Esophagus squamous epithelium (tissue), 5 donors: ENCODE measurements around the gene EGR4. TPM values are rescaled to one million over a fixed set of nuclear protein-coding genes. Genes with fewer than 3 reads are reported as not detected.

Experiments used
- DNase-seq: peaks from one replicate; lab custom pipeline; 2025; lab: John Stamatoyannopoulos, UW
- H3K27ac ChIP-seq, 4 donors: fragments of 200-600 bp; sonication (generic); one replicate each; pipeline ENCODE4 v1.5.1; 2016 to 2019; ENCODE audit warnings: mild to moderate bottlenecking in 1 of 4
- H3K27me3 ChIP-seq, 4 donors: fragments of 200-600 bp; sonication (generic); 1 replicate in 3 of 4; 2 replicates in 1 of 4; pipeline versions ENCODE4 v1.5.1 to v1.6.0; 2017 to 2021; ENCODE audit warnings: antibody characterized with exemption in 1 of 4
- H3K36me3 ChIP-seq, 3 donors: fragments of 200-600 bp; sonication (generic); one replicate each; pipeline ENCODE4 v1.5.1; 2016 to 2019
- H3K4me1 ChIP-seq, 3 donors: fragments of 200-600 bp; sonication (generic); one replicate each; pipeline ENCODE4 v1.5.1; 2017 to 2019
- H3K4me3 ChIP-seq, 4 donors: fragments of 200-600 bp; sonication (generic); 1 replicate in 3 of 4; 2 replicates in 1 of 4; pipeline ENCODE4 v1.5.1; 2016 to 2019; ENCODE audit warnings: mild to moderate bottlenecking in 2 of 4, moderate library complexity in 1 of 4
- H3K9me3 ChIP-seq, 3 donors: fragments of 200-600 bp; sonication (generic); one replicate each; pipeline ENCODE4 v1.5.1; 2016 to 2019
- CTCF ChIP-seq, 6 experiments: fragments of 450-650 bp in 4 of 6; fragments of 200-600 bp in 2 of 6; sonication (generic) in 2 of 6; IDR thresholded peaks; one replicate each; pipeline ENCODE4 v1.5.1; 2016 to 2019; ENCODE audit warnings: antibody characterized with exemption in 6 of 6, mild to moderate bottlenecking in 4 of 6, moderate library complexity in 4 of 6
- POLR2A ChIP-seq, 4 donors: fragments of 450-650 bp; IDR thresholded peaks; one replicate each; pipeline ENCODE4 v1.6.1; 2017; ENCODE audit warnings: antibody characterized with exemption in 4 of 4, mild to moderate bottlenecking in 4 of 4, moderate library complexity in 3 of 4
- WGBS, 2 donors: methylation state at CpG; one replicate each; pipeline ENCODE4 v1.1.5; 2018; 5-methylcytosine and 5-hydroxymethylcytosine counted together
- intact Hi-C: fragments of 100-400 bp; cut with DNase I; formaldehyde crosslinking; loops from one replicate; pipeline ENCODE4 v1.15.0; 2022
- total RNA-seq, 4 donors: library from RNA; depleted of rRNA; stranded (reverse); fragments of >200 nt; gene quantifications; one replicate each; pipeline ENCODE4 v1.1.0, GENCODE V29; 2016
- donor health status: DM: yes; HTN: yes; CAD: no.

Gene EGR4
- total RNA-seq, 4 donors from 2014 or later: 0.26 TPM; not detected in 3

GRCh38 chr2:73279852-73280251 is 13.5 kb downstream of the EGR4 start:
- DNase-seq: no peak
- WGBS, 2 donors: 67 to 69% methylated on average over 9 of the region's 9 CpGs
- Histone ChIP-seq H3K27ac (no peak overlapping the region), H3K27me3 (peaks cover 0 to 18% (median 0%) of the 10 kb centered on the region in 4 donors), H3K36me3 (no peaks in the 10 kb centered on the region), H3K9me3 (no peaks in the 10 kb centered on the region), H3K4me3 (no peak overlapping the region), H3K4me1 (peaks cover 14 to 17% (median 14%) of the 10 kb centered on the region in 3 donors)
- TF ChIP-seq POLR2A (IDR thresholded peaks at IDR 0.05) (no peak), CTCF (IDR thresholded peaks at IDR 0.05) (no peak)
- intact Hi-C loops: no loop called here

GRCh38 chr2:73272270-73272669 is 21.1 kb downstream of the EGR4 start:
- DNase-seq: no peak
- WGBS, 2 donors: 50 to 78% methylated on average over 1 of the region's 1 CpG
- intact Hi-C loops: no loop called here

DNA sequence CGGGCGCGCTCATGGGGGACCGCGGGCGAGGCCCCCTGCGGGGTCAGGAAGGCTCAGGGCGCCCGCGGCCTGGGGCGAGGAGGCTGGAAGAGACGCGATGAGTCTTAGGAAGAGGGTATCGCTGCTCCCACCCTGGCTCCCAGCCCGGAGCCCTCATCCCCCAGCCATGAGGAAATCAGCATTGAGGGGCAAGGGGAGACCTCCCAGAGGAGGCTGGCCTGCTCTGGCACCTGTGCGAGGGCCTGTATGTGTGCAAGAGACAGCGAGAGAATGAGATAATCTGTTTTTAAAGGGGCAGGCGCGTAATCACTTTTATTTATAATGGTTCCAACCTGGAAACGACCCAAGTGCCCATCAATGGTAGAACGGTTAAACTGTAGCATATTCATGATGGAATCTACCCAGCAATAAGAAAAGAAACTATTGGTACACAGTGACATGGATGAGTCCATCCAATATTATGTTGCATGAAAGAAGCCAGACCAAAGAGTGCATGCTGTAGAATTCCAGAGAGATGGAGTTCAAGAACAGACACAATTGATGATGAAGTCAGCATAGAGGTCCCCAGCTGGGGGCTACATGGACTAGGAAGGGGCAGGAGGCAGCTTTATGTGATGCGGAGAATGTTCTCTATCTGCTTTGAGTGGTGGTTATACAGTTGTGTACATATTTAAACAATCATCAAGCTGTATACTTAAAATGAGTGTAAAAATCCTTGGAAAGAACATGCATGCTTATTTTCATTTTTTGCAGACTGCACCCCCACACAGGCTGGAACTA is 23.5 kb downstream of the EGR4 start:
- Histone ChIP-seq H3K4me3 (peak overlapping the region; percentile 18 to 63 (median 46)), H3K27ac (peak overlapping the region in 1 of 4 donors; percentile 48), H3K27me3 (peaks cover 0 to 60% (median 0%) of the 10 kb centered on the region in 4 donors), H3K36me3 (no peaks in the 10 kb centered on the region), H3K9me3 (no peaks in the 10 kb centered on the region), H3K4me1 (peaks cover 4 to 25% (median 7%) of the 10 kb centered on the region in 3 donors)
- no peak for TF ChIP-seq POLR2A (IDR thresholded peaks at IDR 0.05)
- no peak for TF ChIP-seq CTCF (IDR thresholded peaks at IDR 0.05)
- WGBS, 2 donors: 40 to 50% methylated on average over 8 to 11 of the region's 22 CpGs
- intact Hi-C loops: no loop called here
- DNase-seq: no peak

More at GRCh38 chr2:73272270-73272669, 21.1 kb downstream of the EGR4 start:
- Histone ChIP-seq H3K4me3 (no peak overlapping the region), H3K4me1 (peaks cover 4 to 22% (median 7%) of the 10 kb centered on the region in 3 donors), H3K36me3 (no peaks in the 10 kb centered on the region), H3K27me3 (peaks cover 0 to 36% (median 0%) of the 10 kb centered on the region in 4 donors), H3K27ac (no peak overlapping the region), H3K9me3 (no peaks in the 10 kb centered on the region)
- TF ChIP-seq POLR2A (IDR thresholded peaks at IDR 0.05) (no peak), CTCF (IDR thresholded peaks at IDR 0.05) (no peak)

GRCh38 chr2:73268830-73269685 is 24.3 kb downstream of the EGR4 start:
- peak in 3 of 6 experiments; percentile 13 to 37 (median 24) for TF ChIP-seq CTCF (IDR thresholded peaks at IDR 0.05)
- no peak for TF ChIP-seq POLR2A (IDR thresholded peaks at IDR 0.05)
- peak overlapping the region in 2 of 4 donors; percentile 36 to 48 for H3K27ac ChIP-seq
- H3K27me3 ChIP-seq: peaks cover 0 to 61% (median 0%) of the 10 kb centered on the region in 4 donors
- peak overlapping the region; percentile 18 to 63 (median 46) for H3K4me3 ChIP-seq
- no peak for DNase-seq
- no peaks in the 10 kb centered on the region for H3K9me3 ChIP-seq
- peaks cover 4 to 25% (median 7%) of the 10 kb centered on the region in 3 donors for H3K4me1 ChIP-seq
- WGBS, 2 donors: 32 to 52% methylated on average over 15 to 19 of the region's 113 CpGs
- intact Hi-C loops: no loop called here
- H3K36me3 ChIP-seq: no peaks in the 10 kb centered on the region
